Neural crest cell (in vitro differentiated cells): ENCODE measurements around the gene SORCS1. TPM values are rescaled to one million over a fixed set of nuclear protein-coding genes. Genes with fewer than 3 reads are reported as not detected.

ENCODE experiments used
- DNase-seq: peaks from one replicate; pipeline ENCODE4 v3.0.0; 2021; ENCODE audit warnings: low read depth, mixed read lengths, low spot score
- H3K27ac Mint-ChIP-seq: one replicate; pipeline ENCODE4 v1.8.0; 2021; ENCODE audit warnings: mild to moderate bottlenecking, mixed read lengths; ENCODE audit not compliant: unreplicated experiment
- H3K27me3 Mint-ChIP-seq: 2 replicates; pipeline ENCODE4 v1.8.0; 2021; ENCODE audit warnings: low read depth, mild to moderate bottlenecking, mixed read lengths
- H3K36me3 Mint-ChIP-seq: 2 replicates; pipeline ENCODE4 v1.8.0; 2021; ENCODE audit warnings: low read depth, mild to moderate bottlenecking, mixed read lengths
- H3K4me1 Mint-ChIP-seq: 2 replicates; pipeline ENCODE4 v1.8.0; 2021; ENCODE audit warnings: mixed read lengths
- H3K4me3 Mint-ChIP-seq: one replicate; pipeline ENCODE4 v1.8.0; 2021; ENCODE audit warnings: mild to moderate bottlenecking, mixed read lengths
- H3K9me3 Mint-ChIP-seq: 2 replicates; pipeline ENCODE4 v1.8.0; 2021; ENCODE audit warnings: mixed read lengths
- CTCF ChIP-seq: fragments of 200-600 bp; sonication (generic); conservative IDR thresholded peaks from 2 replicates; pipeline ENCODE4 v1.5.0; 2021; ENCODE audit warnings: antibody characterized with exemption, mild to moderate bottlenecking
- total RNA-seq: library from RNA; stranded (reverse); gene quantifications from 2 replicates; pipeline ENCODE4 v1.2.1, GENCODE V29; 2021

The SORCS1 gene
- total RNA-seq, 1 donor from 2014 or later, result 8.2 TPM

GRCh38 chr10:107141524-107142061 is 22.9 kb downstream of the SORCS1 start:
- H3K27ac Mint-ChIP-seq, result no peak overlapping the region
- no peak for TF ChIP-seq CTCF
- H3K4me3 Mint-ChIP-seq, result no peak overlapping the region
- peaks cover 8% of the 10 kb centered on the region for H3K4me1 Mint-ChIP-seq
- no peak for DNase-seq
- H3K27me3 Mint-ChIP-seq, result no peaks in the 10 kb centered on the region
- H3K9me3 Mint-ChIP-seq, result peaks cover 2% of the 10 kb centered on the region
- H3K36me3 Mint-ChIP-seq, result no peaks in the 10 kb centered on the region

DNA sequence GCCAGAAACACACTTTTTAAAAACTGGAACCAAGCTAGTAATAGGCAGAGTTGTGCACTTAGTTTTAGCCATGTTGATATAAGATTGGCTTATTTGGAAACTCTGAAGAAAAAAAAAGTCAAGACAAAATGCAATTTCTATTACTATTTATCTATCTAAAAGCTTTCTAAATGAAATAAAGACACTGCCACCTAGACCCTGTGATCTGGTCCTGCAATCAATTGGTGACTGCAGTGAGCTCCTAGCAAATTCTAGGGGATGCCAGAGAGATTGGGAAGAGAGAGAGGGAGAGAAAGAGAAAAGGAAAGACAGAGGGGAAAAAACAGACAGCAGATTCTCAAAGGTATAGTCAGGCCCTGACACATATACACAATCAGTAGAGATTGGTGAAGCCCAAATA is 25.3 kb downstream of the SORCS1 start:
- H3K27ac Mint-ChIP-seq, result no peak overlapping the region
- H3K36me3 Mint-ChIP-seq, result no peaks in the 10 kb centered on the region
- H3K9me3 Mint-ChIP-seq, result no peaks in the 10 kb centered on the region
- H3K4me3 Mint-ChIP-seq, result no peak overlapping the region
- no peaks in the 10 kb centered on the region for H3K27me3 Mint-ChIP-seq
- no peak for DNase-seq
- H3K4me1 Mint-ChIP-seq, result peaks cover 8% of the 10 kb centered on the region
- TF ChIP-seq CTCF, result no peak

DNA sequence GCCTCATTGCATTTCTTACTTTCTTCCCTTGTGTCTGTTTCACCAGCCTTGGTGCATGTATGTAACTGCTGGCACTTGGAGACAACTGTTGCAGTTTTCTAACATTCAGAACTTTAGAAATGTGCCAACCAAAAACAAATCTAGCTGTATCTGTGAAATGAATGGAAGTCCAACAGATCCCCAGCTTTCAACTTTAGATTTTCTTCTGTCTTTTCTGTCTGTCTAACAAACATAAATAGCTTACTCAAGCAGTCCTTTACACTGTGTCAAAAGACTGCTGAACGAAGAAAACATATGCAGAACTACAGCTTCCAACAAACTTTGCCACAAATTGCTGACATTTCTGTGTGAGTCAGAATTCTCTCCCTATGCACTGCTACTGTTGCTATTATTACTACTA is 30.9 kb downstream of the SORCS1 start:
- peaks cover 3% of the 10 kb centered on the region for H3K9me3 Mint-ChIP-seq
- TF ChIP-seq CTCF, result no peak
- no peak overlapping the region for H3K27ac Mint-ChIP-seq
- peaks cover 13% of the 10 kb centered on the region for H3K4me1 Mint-ChIP-seq
- no peak for DNase-seq
- H3K36me3 Mint-ChIP-seq, result no peaks in the 10 kb centered on the region
- no peaks in the 10 kb centered on the region for H3K27me3 Mint-ChIP-seq
- no peak overlapping the region for H3K4me3 Mint-ChIP-seq

DNA sequence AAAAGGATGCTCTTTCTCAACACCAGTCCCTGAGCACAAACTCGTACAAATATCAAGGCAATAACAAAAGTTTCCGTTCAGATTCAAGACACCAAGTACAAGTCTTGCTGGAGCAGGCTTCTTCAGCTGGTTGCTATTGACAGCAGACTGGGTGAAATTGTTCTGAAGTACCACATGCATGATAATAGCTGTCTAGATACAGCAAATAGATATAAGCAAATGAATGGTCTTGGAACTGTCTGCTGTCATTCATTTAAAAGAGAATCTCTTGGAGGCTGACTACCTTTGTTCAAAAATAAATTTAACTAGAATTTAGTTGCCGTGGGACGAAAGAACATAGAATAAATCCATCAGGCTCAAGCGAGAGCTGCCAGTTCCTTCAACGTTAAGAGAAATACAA is 35.5 kb downstream of the SORCS1 start:
- no peak for TF ChIP-seq CTCF
- no peak for DNase-seq
- peaks cover 16% of the 10 kb centered on the region for H3K4me1 Mint-ChIP-seq

GRCh38 chr10:107126512-107127065 is 37.9 kb downstream of the SORCS1 start:
- no peak overlapping the region for H3K4me3 Mint-ChIP-seq

More for the DNA sequence above, 35.5 kb downstream of the SORCS1 start:
- H3K27me3 Mint-ChIP-seq, result no peaks in the 10 kb centered on the region
- H3K4me3 Mint-ChIP-seq, result no peak overlapping the region
- H3K9me3 Mint-ChIP-seq, result peaks cover 3% of the 10 kb centered on the region
- H3K27ac Mint-ChIP-seq, result no peak overlapping the region
- H3K36me3 Mint-ChIP-seq, result no peaks in the 10 kb centered on the region

More at GRCh38 chr10:107126512-107127065, 37.9 kb downstream of the SORCS1 start:
- Mint-ChIP-seq H3K9me3 (no peaks in the 10 kb centered on the region), H3K4me1 (peaks cover 27% of the 10 kb centered on the region), H3K36me3 (no peaks in the 10 kb centered on the region), H3K27me3 (no peaks in the 10 kb centered on the region), H3K27ac (no peak overlapping the region)
- no peak for DNase-seq
- no peak for TF ChIP-seq CTCF
